SK-N-SH treated with all-trans-retinoic acid at 6 μM for 48 hours (cell line): Measurements from ENCODE around the gene SIGLEC5.

Experiments used
- ATAC-seq: fragments of 200-7000 bp; cut with Tn5 transposase; 3 replicates; pipeline ENCODE4 v1.9.1; 2020; ENCODE audit warnings: mild to moderate bottlenecking, moderate library complexity
- ARNTL ChIP-seq: fragments of 450-650 bp; formaldehyde crosslinking; IDR thresholded peaks from 2 replicates; pipeline ENCODE4 v1.5.0; 2020; ENCODE audit warnings: low read depth, mild to moderate bottlenecking, moderate library complexity, borderline replicate concordance
- BACH2 ChIP-seq: fragments of 250-450 bp; sonication (Bioruptor Pico); IDR thresholded peaks from 2 replicates; pipeline ENCODE4 v1.9.0; 2021; ENCODE audit warnings: mild to moderate bottlenecking, borderline replicate concordance
- CSDC2 ChIP-seq: fragments of 250-450 bp; sonication (Bioruptor Pico); IDR thresholded peaks from 2 replicates; pipeline ENCODE4 v1.5.0; 2020; ENCODE audit warnings: mild to moderate bottlenecking, moderate library complexity
- ESRRG ChIP-seq: fragments of 250-450 bp; sonication (Bioruptor Pico); IDR thresholded peaks from 2 replicates; pipeline ENCODE4 v1.6.1; 2021; ENCODE audit warnings: mild to moderate bottlenecking
- ISL1 ChIP-seq: fragments of 250-450 bp; sonication (Bioruptor Pico); IDR thresholded peaks from 2 replicates; pipeline ENCODE4 v2.1.2; 2022; ENCODE audit warnings: mild to moderate bottlenecking, moderate library complexity
- OSR1 ChIP-seq: fragments of 250-450 bp; sonication (Bioruptor Pico); IDR thresholded peaks from 2 replicates; pipeline ENCODE4 v1.8.0; 2022; ENCODE audit warnings: moderate library complexity, mild to moderate bottlenecking, inconsistent platforms
- RARB ChIP-seq: fragments of 250-450 bp; sonication (Bioruptor Pico); IDR thresholded peaks from 2 replicates; pipeline ENCODE4 v1.8.0; 2021; ENCODE audit warnings: mild to moderate bottlenecking, moderate library complexity
- SNAI2 ChIP-seq: fragments of 250-450 bp; sonication (Bioruptor Pico); IDR thresholded peaks from 2 replicates; pipeline ENCODE4 v1.5.0; 2020; ENCODE audit warnings: mild to moderate bottlenecking, moderate library complexity
- ZC3H10 ChIP-seq: fragments of 250-450 bp; sonication (Bioruptor Pico); IDR thresholded peaks from 2 replicates; pipeline ENCODE4 v1.5.1; 2021; ENCODE audit warnings: mild to moderate bottlenecking, moderate library complexity
- ZFP3 ChIP-seq: fragments of 250-450 bp; sonication (Bioruptor Pico); IDR thresholded peaks from 2 replicates; pipeline ENCODE4 v1.5.0; 2020; ENCODE audit warnings: mild to moderate bottlenecking, moderate library complexity
- ZFP30 ChIP-seq: fragments of 450-650 bp; formaldehyde crosslinking; IDR thresholded peaks from 2 replicates; pipeline ENCODE4 v1.5.0; 2022; ENCODE audit warnings: mild to moderate bottlenecking, moderate library complexity
- ZNF565 ChIP-seq: fragments of 450-650 bp; formaldehyde crosslinking; conservative IDR thresholded peaks from 2 replicates; pipeline ENCODE4 v1.5.0; 2020; ENCODE audit warnings: low read depth, mild to moderate bottlenecking, moderate library complexity
- ZNF70 ChIP-seq: fragments of 450-650 bp; formaldehyde crosslinking; IDR thresholded peaks from 2 replicates; pipeline ENCODE4 v1.5.0; 2020; ENCODE audit warnings: mild to moderate bottlenecking, moderate library complexity
- ZNF8 ChIP-seq: fragments of 450-650 bp; formaldehyde crosslinking; IDR thresholded peaks from 2 replicates; pipeline ENCODE4 v1.5.0; 2020; ENCODE audit warnings: mild to moderate bottlenecking, moderate library complexity
- TF ChIP-seq, protein P1 (sequence below): fragments of 250-450 bp; sonication (Bioruptor Pico); IDR thresholded peaks from 2 replicates; pipeline ENCODE4 v1.5.0; 2020; ENCODE audit warnings: mild to moderate bottlenecking, moderate library complexity
- TF ChIP-seq, protein P2 (sequence below): fragments of 250-450 bp; sonication (Bioruptor Pico); IDR thresholded peaks from 2 replicates; pipeline ENCODE4 v1.5.1; 2020; ENCODE audit warnings: low read depth, mild to moderate bottlenecking, moderate library complexity
- TF ChIP-seq, protein P3 (sequence below): fragments of 250-450 bp; sonication (Bioruptor Pico); IDR thresholded peaks from 2 replicates; pipeline ENCODE4 v1.5.1; 2021; ENCODE audit warnings: mild to moderate bottlenecking, moderate library complexity
- TF ChIP-seq, protein P4 (sequence below): fragments of 250-450 bp; sonication (Bioruptor Pico); IDR thresholded peaks from 2 replicates; pipeline ENCODE4 v1.8.0; 2020; ENCODE audit warnings: mild to moderate bottlenecking, moderate library complexity, borderline replicate concordance

SIGLEC5 gene

DNA sequence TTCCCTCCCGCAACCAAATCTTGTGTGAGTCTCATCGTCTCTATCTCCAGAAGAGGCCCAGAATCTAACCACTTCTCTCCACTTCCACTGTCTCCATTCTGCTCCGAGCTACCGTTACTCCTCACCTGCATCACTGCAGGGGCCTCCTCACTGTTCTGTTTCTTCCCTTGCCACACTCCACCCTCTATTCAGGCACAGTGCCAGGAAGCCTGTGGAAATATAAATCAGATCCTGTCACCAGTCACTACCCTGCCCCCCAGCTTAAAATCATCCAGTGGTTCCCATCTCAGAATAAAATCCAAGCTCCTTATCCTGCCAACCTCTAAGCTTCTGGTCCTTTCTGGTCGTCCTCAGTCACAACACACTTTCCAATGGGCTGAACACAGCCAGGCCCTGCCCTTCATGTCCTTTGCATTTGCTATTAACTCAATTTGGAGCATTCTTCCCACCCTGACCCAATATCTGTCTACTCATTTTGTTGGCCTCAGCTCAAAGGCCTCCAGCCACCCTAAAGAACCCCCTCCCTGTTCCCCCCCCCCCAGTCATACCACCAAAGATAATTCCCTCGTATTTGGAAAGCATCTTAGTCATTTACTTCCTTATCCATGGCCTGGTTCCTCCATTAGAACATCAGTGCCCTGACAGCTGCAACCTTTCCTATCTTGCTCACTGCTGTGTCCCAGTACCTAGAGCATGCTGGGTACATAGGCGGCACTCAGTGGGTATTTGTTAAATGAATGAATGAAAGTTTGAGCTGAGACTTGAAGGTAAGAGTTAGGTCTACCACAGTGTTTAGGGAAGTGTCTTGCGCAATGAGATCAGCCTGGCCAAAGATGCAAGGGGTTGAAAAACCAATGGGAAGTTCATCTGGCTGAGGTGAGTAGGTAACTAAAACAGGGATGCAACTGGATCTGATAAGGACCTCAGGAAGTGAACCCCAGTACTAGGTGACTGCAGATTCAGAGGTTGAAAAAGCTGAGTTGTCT is 34.7 kb downstream of the SIGLEC5 start:
- TF ChIP-seq, protein P1, sequence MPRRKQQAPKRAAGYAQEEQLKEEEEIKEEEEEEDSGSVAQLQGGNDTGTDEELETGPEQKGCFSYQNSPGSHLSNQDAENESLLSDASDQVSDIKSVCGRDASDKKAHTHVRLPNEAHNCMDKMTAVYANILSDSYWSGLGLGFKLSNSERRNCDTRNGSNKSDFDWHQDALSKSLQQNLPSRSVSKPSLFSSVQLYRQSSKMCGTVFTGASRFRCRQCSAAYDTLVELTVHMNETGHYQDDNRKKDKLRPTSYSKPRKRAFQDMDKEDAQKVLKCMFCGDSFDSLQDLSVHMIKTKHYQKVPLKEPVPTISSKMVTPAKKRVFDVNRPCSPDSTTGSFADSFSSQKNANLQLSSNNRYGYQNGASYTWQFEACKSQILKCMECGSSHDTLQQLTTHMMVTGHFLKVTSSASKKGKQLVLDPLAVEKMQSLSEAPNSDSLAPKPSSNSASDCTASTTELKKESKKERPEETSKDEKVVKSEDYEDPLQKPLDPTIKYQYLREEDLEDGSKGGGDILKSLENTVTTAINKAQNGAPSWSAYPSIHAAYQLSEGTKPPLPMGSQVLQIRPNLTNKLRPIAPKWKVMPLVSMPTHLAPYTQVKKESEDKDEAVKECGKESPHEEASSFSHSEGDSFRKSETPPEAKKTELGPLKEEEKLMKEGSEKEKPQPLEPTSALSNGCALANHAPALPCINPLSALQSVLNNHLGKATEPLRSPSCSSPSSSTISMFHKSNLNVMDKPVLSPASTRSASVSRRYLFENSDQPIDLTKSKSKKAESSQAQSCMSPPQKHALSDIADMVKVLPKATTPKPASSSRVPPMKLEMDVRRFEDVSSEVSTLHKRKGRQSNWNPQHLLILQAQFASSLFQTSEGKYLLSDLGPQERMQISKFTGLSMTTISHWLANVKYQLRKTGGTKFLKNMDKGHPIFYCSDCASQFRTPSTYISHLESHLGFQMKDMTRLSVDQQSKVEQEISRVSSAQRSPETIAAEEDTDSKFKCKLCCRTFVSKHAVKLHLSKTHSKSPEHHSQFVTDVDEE (CRISPR knock-in tag), result no peak
- TF ChIP-seq BACH2 (CRISPR knock-in tag) (no peak), ZC3H10 (CRISPR knock-in tag) (no peak), ZNF70 (CRISPR knock-in tag) (no peak), ZNF8 (no peak), ZNF565 (CRISPR knock-in tag) (no peak), CSDC2 (CRISPR knock-in tag) (no peak), ZFP3 (CRISPR knock-in tag) (no peak)
- TF ChIP-seq, protein P2, sequence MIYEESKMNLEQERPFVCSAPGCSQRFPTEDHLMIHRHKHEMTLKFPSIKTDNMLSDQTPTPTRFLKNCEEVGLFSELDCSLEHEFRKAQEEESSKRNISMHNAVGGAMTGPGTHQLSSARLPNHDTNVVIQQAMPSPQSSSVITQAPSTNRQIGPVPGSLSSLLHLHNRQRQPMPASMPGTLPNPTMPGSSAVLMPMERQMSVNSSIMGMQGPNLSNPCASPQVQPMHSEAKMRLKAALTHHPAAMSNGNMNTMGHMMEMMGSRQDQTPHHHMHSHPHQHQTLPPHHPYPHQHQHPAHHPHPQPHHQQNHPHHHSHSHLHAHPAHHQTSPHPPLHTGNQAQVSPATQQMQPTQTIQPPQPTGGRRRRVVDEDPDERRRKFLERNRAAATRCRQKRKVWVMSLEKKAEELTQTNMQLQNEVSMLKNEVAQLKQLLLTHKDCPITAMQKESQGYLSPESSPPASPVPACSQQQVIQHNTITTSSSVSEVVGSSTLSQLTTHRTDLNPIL (CRISPR knock-in tag), result no peak
- ATAC-seq, result no peak

DNA sequence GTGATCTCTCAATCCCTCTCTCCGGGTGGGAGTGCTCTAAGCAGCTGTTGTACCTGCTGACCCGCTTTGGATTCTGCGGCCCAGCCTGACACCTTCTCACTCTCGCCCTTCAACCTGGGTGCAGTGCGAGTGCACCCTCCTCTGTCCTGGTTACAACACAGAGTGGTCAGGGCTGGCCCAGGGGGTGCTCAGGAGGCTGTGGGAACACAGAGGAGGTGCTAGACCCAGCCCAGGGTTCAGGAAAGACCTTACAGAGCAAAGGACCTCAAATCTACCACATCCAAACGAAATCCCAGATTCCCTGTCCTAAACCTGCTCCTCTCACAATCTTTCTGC is 35.5 kb downstream of the SIGLEC5 start:
- TF ChIP-seq SNAI2 (CRISPR knock-in tag) (no peak), ARNTL (CRISPR knock-in tag) (no peak), ZFP3 (CRISPR knock-in tag) (no peak), ZC3H10 (CRISPR knock-in tag) (no peak), ZFP30 (CRISPR knock-in tag) (no peak), OSR1 (CRISPR knock-in tag) (no peak)
- TF ChIP-seq, protein P3, sequence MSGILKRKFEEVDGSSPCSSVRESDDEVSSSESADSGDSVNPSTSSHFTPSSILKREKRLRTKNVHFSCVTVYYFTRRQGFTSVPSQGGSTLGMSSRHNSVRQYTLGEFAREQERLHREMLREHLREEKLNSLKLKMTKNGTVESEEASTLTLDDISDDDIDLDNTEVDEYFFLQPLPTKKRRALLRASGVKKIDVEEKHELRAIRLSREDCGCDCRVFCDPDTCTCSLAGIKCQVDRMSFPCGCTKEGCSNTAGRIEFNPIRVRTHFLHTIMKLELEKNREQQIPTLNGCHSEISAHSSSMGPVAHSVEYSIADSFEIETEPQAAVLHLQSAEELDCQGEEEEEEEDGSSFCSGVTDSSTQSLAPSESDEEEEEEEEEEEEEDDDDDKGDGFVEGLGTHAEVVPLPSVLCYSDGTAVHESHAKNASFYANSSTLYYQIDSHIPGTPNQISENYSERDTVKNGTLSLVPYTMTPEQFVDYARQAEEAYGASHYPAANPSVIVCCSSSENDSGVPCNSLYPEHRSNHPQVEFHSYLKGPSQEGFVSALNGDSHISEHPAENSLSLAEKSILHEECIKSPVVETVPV (CRISPR knock-in tag), result no peak
- peak; percentile 56 for ATAC-seq

DNA sequence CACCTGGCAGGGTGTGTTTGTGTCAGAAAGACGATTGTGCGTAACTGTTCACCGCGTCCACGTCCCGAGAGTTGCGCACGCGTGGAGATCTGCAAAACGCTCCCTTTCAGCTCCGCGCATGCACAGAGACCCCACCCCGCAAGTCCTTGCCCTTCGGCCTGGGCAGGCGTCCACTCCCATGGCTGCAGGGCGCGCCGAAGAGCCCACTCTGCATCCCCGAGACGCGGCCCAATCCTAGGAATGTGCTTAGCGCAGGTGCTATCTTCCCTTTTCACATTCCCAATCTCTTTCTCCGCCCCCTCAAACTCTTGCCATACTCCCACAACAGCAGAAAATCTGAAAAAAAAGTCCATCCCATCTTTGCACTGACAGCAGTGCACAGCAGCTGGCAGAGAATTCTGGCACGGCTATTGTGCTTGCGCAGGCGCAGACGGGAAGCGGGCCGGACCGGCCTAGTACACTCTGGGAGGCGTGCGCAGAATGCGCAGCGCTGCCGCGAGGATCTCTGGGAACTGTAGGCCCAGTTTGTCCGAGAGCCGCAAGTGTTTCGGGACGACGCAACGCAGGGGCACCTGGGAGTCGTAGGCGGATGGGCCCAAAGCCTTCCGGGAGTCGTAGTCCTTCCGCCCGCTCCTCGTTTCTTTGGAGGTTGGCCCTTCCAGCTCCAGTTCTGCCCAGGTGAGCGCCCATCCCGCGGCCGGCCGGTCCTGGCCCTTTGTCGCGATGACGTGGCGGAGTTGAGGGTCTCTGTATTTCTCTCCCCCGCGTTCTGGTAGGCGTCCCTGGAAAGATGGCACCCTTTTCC is 36.0 kb downstream of the SIGLEC5 start:
- TF ChIP-seq, protein P4, sequence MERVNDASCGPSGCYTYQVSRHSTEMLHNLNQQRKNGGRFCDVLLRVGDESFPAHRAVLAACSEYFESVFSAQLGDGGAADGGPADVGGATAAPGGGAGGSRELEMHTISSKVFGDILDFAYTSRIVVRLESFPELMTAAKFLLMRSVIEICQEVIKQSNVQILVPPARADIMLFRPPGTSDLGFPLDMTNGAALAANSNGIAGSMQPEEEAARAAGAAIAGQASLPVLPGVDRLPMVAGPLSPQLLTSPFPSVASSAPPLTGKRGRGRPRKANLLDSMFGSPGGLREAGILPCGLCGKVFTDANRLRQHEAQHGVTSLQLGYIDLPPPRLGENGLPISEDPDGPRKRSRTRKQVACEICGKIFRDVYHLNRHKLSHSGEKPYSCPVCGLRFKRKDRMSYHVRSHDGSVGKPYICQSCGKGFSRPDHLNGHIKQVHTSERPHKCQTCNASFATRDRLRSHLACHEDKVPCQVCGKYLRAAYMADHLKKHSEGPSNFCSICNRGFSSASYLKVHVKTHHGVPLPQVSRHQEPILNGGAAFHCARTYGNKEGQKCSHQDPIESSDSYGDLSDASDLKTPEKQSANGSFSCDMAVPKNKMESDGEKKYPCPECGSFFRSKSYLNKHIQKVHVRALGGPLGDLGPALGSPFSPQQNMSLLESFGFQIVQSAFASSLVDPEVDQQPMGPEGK (CRISPR knock-in tag), result no peak
- TF ChIP-seq, protein P1 (CRISPR knock-in tag), result peak; percentile 50; the same call in 1 of the 2 replicates
- TF ChIP-seq RARB (CRISPR knock-in tag) (no peak), ISL1 (no peak), ESRRG (no peak)
- ATAC-seq, result peak; percentile 100
